Measurements from ENCODE around the gene ETV3. TPM values are rescaled to one million over a fixed set of nuclear protein-coding genes. Genes with fewer than 3 reads are reported as not detected.
"Not testable (repeated sequence)": the region's sequence is repeated elsewhere in the genome, so short reads cannot be mapped to it uniquely, and the experiment has no call there.

The ETV3 gene
- total RNA-seq, 4 donors from 2014 or later: 81.2 to 117 (median 91.0) TPM

DNA sequence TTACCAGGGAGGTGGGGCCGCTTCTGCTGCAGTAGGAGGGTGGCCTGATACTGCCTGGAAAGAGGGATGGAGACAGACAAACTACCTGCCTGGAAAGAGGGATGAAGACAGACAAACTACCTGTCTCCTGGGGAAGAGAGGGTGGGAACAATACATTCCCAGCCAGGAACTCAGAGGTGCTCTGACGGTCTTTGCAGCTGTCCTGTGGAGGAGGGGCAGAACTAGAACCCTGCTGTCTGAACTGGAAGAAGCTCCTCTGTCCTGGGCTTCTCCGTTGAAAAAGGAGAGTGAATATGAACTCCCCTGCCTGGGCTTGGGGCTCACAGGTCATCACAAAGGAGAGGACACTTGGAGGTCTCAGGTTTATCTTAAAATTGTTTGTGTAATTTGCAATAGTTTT, 40.3 kb upstream of the ETV3 start:
- intact Hi-C loops (cut with DNase I; ENCODE audit: low total_unique reads): no loop called here
- 58 to 68% methylated on average over 3 of the region's 3 CpGs for WGBS, 2 donors
- H3K4me3 ChIP-seq (ENCODE audit: low read depth, poor library complexity, severe bottlenecking): no peak overlapping the region
- TF ChIP-seq, protein P1, sequence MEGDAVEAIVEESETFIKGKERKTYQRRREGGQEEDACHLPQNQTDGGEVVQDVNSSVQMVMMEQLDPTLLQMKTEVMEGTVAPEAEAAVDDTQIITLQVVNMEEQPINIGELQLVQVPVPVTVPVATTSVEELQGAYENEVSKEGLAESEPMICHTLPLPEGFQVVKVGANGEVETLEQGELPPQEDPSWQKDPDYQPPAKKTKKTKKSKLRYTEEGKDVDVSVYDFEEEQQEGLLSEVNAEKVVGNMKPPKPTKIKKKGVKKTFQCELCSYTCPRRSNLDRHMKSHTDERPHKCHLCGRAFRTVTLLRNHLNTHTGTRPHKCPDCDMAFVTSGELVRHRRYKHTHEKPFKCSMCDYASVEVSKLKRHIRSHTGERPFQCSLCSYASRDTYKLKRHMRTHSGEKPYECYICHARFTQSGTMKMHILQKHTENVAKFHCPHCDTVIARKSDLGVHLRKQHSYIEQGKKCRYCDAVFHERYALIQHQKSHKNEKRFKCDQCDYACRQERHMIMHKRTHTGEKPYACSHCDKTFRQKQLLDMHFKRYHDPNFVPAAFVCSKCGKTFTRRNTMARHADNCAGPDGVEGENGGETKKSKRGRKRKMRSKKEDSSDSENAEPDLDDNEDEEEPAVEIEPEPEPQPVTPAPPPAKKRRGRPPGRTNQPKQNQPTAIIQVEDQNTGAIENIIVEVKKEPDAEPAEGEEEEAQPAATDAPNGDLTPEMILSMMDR (IDR thresholded peaks at IDR 0.05): no peak
- no peak for TF ChIP-seq POLR2A (IDR thresholded peaks at IDR 0.05)
- no peak for DNase-seq (ENCODE audit: low spot score in 2 of 2)

GRCh38 chr1:157177733-157178394, 39.7 kb upstream of the ETV3 start:
- 37 to 45% methylated on average over 4 of the region's 4 CpGs for WGBS, 2 donors
- TF ChIP-seq, protein P1 (IDR thresholded peaks at IDR 0.05): no peak
- no peak for TF ChIP-seq POLR2A (IDR thresholded peaks at IDR 0.05)
- intact Hi-C loops (cut with DNase I; ENCODE audit: low total_unique reads): no loop called here
- no peak for DNase-seq (ENCODE audit: low spot score in 2 of 2)
- no peak overlapping the region for H3K4me3 ChIP-seq (ENCODE audit: low read depth, poor library complexity, severe bottlenecking)

GRCh38 chr1:157176591-157177121, 38.5 kb upstream of the ETV3 start:
- intact Hi-C loops (cut with DNase I; ENCODE audit: low total_unique reads): no loop called here
- TF ChIP-seq, protein P1 (IDR thresholded peaks at IDR 0.05): no peak
- no peak for TF ChIP-seq POLR2A (IDR thresholded peaks at IDR 0.05)
- DNase-seq (ENCODE audit: low spot score in 2 of 2): no peak
- 79 to 93% methylated on average over 6 of the region's 6 CpGs for WGBS, 2 donors
- H3K4me3 ChIP-seq (ENCODE audit: low read depth, poor library complexity, severe bottlenecking): no peak overlapping the region

DNA sequence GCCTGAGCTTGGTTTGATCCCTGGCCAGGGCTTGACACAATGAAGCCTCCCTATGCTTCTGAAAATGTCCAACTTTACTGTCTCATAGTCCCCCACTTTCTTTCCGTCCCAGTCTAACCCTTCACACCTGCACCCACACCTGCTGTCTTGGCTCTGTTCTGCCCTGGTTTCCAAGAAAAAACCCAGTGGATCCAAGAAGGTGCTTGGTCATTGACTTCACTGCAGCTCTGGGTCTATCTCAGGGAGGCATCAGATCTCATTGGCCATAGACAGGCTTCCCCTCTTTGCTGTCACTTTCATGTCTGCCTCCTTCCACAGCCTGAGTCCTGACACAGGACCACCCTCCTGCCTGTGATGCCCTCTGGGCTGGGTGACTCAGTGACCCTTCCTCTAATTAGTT, 37.8 kb upstream of the ETV3 start:
- intact Hi-C loops (cut with DNase I; ENCODE audit: low total_unique reads): no loop called here

DNA sequence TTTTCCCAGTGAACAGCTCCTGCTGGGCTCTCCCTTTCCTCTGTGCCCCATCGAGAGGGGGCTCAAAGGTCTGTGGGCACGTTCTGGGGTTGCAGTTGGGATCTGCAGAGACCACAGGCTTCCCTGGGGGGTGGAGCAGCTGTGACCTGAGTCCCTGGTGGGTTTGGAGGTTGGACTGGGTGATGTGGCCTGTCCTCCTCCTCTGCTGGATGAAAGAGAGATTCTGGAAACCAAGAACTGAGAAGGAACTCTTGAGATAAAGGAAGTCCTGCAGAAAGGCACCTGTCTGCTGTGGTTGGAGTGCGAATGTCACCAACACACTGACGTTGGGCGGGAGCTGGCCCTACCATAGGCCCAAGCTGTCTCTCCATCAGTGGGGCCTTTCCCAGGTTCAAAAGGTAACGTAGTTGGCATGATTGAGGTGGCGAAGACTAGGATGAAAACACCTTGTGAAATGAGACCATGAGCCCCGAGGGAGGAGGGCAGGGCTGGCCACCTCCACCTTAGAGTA, 35.8 kb upstream of the ETV3 start:
- H3K4me3 ChIP-seq (ENCODE audit: low read depth, poor library complexity, severe bottlenecking): no peak overlapping the region
- TF ChIP-seq POLR2A (IDR thresholded peaks at IDR 0.05): no peak
- TF ChIP-seq, protein P1 (IDR thresholded peaks at IDR 0.05): no peak
- no peak for DNase-seq (ENCODE audit: low spot score in 2 of 2)
- WGBS, 2 donors: 82 to 83% methylated on average over 8 of the region's 8 CpGs
- intact Hi-C loops (cut with DNase I; ENCODE audit: low total_unique reads): no loop called here

More for the DNA sequence above, 37.8 kb upstream of the ETV3 start:
- TF ChIP-seq POLR2A (IDR thresholded peaks at IDR 0.05): no peak
- TF ChIP-seq, protein P1 (IDR thresholded peaks at IDR 0.05): no peak
- no peak overlapping the region for H3K4me3 ChIP-seq (ENCODE audit: low read depth, poor library complexity, severe bottlenecking)
- DNase-seq (ENCODE audit: low spot score in 2 of 2): no peak
- 79 to 97% methylated on average over 1 of the region's 1 CpG for WGBS, 2 donors

DNA sequence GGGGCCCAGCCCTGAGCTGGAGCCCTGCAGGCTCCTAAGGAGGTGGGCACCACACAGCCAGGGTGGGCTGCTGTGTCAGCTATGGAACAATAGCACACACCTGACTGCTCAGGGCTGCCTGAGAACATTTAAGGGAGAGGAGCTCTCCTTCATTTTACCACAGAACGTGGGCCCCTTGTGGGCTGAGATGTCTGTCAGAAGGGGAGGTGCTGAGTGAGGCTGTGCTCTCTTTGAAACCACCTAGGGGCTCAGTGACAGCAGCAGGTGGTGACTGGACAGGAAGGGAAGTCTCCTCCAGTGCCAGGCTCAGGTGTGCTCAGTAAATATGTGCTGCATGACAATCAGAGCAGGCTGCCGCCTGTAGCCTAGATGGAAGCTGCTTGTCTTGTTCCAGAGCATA, 35.0 kb upstream of the ETV3 start:
- DNase-seq (ENCODE audit: low spot score in 2 of 2); intact Hi-C loops (cut with DNase I; ENCODE audit: low total_unique reads); H3K4me3 ChIP-seq (ENCODE audit: low read depth, poor library complexity, severe bottlenecking): not testable (repeated sequence)
- 60 to 69% methylated on average over 2 of the region's 2 CpGs for WGBS, 2 donors

DNA sequence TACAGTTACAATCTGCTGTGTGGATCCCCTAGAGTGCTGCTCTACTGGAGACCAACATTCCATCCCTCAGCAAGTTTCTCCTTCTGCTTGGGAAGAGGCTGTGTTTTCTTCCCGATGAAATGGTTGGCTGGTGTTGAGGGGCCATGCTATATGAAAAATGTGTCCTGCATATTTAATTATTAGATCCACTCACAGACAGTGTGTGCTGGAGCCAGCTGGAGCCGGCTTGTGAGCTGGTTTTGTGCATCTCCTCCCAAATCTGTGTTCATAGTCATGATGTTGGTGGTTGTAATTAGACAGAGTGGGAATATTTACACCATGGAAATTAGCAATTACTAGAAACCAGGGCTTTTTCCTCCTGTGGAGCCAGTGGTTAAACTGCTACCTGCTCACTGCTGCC, 34.4 kb upstream of the ETV3 start:
- DNase-seq (ENCODE audit: low spot score in 2 of 2); H3K4me3 ChIP-seq (ENCODE audit: low read depth, poor library complexity, severe bottlenecking); intact Hi-C loops (cut with DNase I; ENCODE audit: low total_unique reads): not testable (repeated sequence)
- WGBS, 2 donors: 47 to 64% methylated on average over 2 of the region's 2 CpGs

GRCh38 chr1:157171903-157172503, 33.8 kb upstream of the ETV3 start:
- WGBS, 2 donors: 6 to 34% methylated on average over 4 to 6 of the region's 8 CpGs
- DNase-seq (ENCODE audit: low spot score in 2 of 2); H3K4me3 ChIP-seq (ENCODE audit: low read depth, poor library complexity, severe bottlenecking); intact Hi-C loops (cut with DNase I; ENCODE audit: low total_unique reads): not testable (repeated sequence)
